NOMO-1 (cell line): ENCODE measurements around the gene CDC5L.
A peak's percentile ranks its signal among the peaks of the same experiment; 100 is the strongest.
"Not testable (repeated sequence)": the region's sequence is repeated elsewhere in the genome, so short reads cannot be mapped to it uniquely, and the experiment has no call there.

Source experiments
- DNase-seq, 2 experiments: peaks; one replicate each; lab custom pipeline; 2025; ENCODE audit not compliant: unreplicated experiment in 2 of 2; lab: John Stamatoyannopoulos, UW

Gene CDC5L

GRCh38 chr6:44387346-44388134, at the start of gene CDC5L:
Gene CDC5L, plus strand, starts transcription at chr6:44387706. Its CDS starts 118 bp downstream, at chr6:44387824.
- DNase-seq: peak; percentile 99

GRCh38 chr6:44338228-44339122, 49.0 kb upstream of the CDC5L start:
- DNase-seq: peak; percentile 66 to 73

GRCh38 chr6:44339301-44339700, 48.2 kb upstream of the CDC5L start:
- DNase-seq: no peak

- DNase-seq: no peak
These were observed 47.5 kb upstream of the CDC5L start for GRCh38 chr6:44339763-44340625.

GRCh38 chr6:44341095-44341890, 46.2 kb upstream of the CDC5L start:
- no peak for DNase-seq

GRCh38 chr6:44342052-44342451, 45.5 kb upstream of the CDC5L start:
- DNase-seq: peak; percentile 68 to 75

- peak; percentile 8 to 17 for DNase-seq
These were observed 45.0 kb upstream of the CDC5L start, which contains the start of gene SPATS1 for GRCh38 chr6:44342489-44342888. Gene SPATS1, plus strand, starts transcription at chr6:44342650. Its CDS starts 446 bp downstream, at chr6:44343096.

- DNase-seq: not testable (repeated sequence)
These were observed 40.7 kb upstream of the CDC5L start for GRCh38 chr6:44346818-44347217.

- DNase-seq: no peak
These were observed 37.4 kb upstream of the CDC5L start for GRCh38 chr6:44349904-44350649.

GRCh38 chr6:44350650-44350994, 36.9 kb upstream of the CDC5L start:
- not testable (repeated sequence) for DNase-seq

- DNase-seq: no peak
These were observed 35.2 kb upstream of the CDC5L start for GRCh38 chr6:44352259-44352658.

- no peak for DNase-seq
These were observed 34.2 kb upstream of the CDC5L start for GRCh38 chr6:44353336-44353735.

GRCh38 chr6:44355640-44356039, 31.9 kb upstream of the CDC5L start:
- no peak for DNase-seq

GRCh38 chr6:44356487-44356886, 31.0 kb upstream of the CDC5L start:
- no peak for DNase-seq

GRCh38 chr6:44359973-44360372, 27.5 kb upstream of the CDC5L start:
- no peak for DNase-seq

- DNase-seq: no peak
These were observed 25.6 kb upstream of the CDC5L start for GRCh38 chr6:44361947-44362346.

GRCh38 chr6:44363377-44363926, 24.1 kb upstream of the CDC5L start:
- DNase-seq: no peak

- DNase-seq: no peak
These were observed 20.7 kb upstream of the CDC5L start for GRCh38 chr6:44366781-44367180.

GRCh38 chr6:44367681-44368080, 19.8 kb upstream of the CDC5L start:
- DNase-seq: no peak
